Neural crest cell (in vitro differentiated cells): ENCODE data around the gene ABCG1. TPM values are rescaled to one million over a fixed set of nuclear protein-coding genes. Genes with fewer than 3 reads are reported as not detected.

Experiments
- DNase-seq: peaks from one replicate; pipeline ENCODE4 v3.0.0; 2021; ENCODE audit warnings: low read depth, mixed read lengths, low spot score
- H3K27ac Mint-ChIP-seq: one replicate; pipeline ENCODE4 v1.8.0; 2021; ENCODE audit warnings: mild to moderate bottlenecking, mixed read lengths; ENCODE audit not compliant: unreplicated experiment
- H3K27me3 Mint-ChIP-seq: 2 replicates; pipeline ENCODE4 v1.8.0; 2021; ENCODE audit warnings: low read depth, mild to moderate bottlenecking, mixed read lengths
- H3K36me3 Mint-ChIP-seq: 2 replicates; pipeline ENCODE4 v1.8.0; 2021; ENCODE audit warnings: low read depth, mild to moderate bottlenecking, mixed read lengths
- H3K4me1 Mint-ChIP-seq: 2 replicates; pipeline ENCODE4 v1.8.0; 2021; ENCODE audit warnings: mixed read lengths
- H3K4me3 Mint-ChIP-seq: one replicate; pipeline ENCODE4 v1.8.0; 2021; ENCODE audit warnings: mild to moderate bottlenecking, mixed read lengths
- H3K9me3 Mint-ChIP-seq: 2 replicates; pipeline ENCODE4 v1.8.0; 2021; ENCODE audit warnings: mixed read lengths
- CTCF ChIP-seq: fragments of 200-600 bp; sonication (generic); conservative IDR thresholded peaks from 2 replicates; pipeline ENCODE4 v1.5.0; 2021; ENCODE audit warnings: antibody characterized with exemption, mild to moderate bottlenecking
- total RNA-seq: library from RNA; stranded (reverse); gene quantifications from 2 replicates; pipeline ENCODE4 v1.2.1, GENCODE V29; 2021

The ABCG1 gene
- total RNA-seq, 1 donor from 2014 or later, result 3.3 TPM

- H3K36me3 Mint-ChIP-seq, result no peaks in the 10 kb centered on the region
- DNase-seq, result no peak
- H3K4me3 Mint-ChIP-seq, result no peak overlapping the region
- H3K9me3 Mint-ChIP-seq, result no peaks in the 10 kb centered on the region
- peaks cover 2% of the 10 kb centered on the region for H3K27me3 Mint-ChIP-seq
- H3K27ac Mint-ChIP-seq, result peak overlapping the region; percentile 3
- no peak for TF ChIP-seq CTCF
- H3K4me1 Mint-ChIP-seq, result peaks cover 32% of the 10 kb centered on the region
Measured at GRCh38 chr21:42254651-42255601, 36.0 kb downstream of the ABCG1 start.

DNA sequence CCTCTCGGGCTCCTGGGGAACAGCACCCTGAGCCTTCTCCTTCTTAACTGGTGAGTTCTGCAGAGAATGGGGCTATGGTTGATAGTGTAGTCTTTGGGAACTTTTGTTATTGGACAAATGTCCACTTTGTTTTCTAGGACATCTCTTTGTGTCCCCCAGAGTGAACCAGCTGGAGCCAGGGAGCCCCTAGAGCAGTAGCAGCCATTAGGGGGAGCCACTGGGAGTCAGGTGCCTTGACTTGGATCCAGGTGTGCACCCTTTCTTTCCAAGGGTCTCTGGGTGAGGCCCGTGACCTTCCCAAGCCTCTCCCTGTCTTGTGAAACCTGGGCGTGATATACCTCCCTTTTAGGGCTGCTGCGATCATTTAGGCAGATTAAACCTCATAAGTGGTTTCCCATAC is 36.9 kb downstream of the ABCG1 start:
- TF ChIP-seq CTCF, result no peak
- no peak overlapping the region for H3K4me3 Mint-ChIP-seq
- no peaks in the 10 kb centered on the region for H3K36me3 Mint-ChIP-seq
- no peaks in the 10 kb centered on the region for H3K9me3 Mint-ChIP-seq
- peaks cover 32% of the 10 kb centered on the region for H3K4me1 Mint-ChIP-seq
- peaks cover 2% of the 10 kb centered on the region for H3K27me3 Mint-ChIP-seq
- peak overlapping the region; percentile 4 for H3K27ac Mint-ChIP-seq
- no peak for DNase-seq

GRCh38 chr21:42256316-42256715 is 37.4 kb downstream of the ABCG1 start:
- Mint-ChIP-seq H3K27ac (no peak overlapping the region), H3K9me3 (no peaks in the 10 kb centered on the region), H3K27me3 (peaks cover 2% of the 10 kb centered on the region), H3K4me3 (no peak overlapping the region), H3K36me3 (no peaks in the 10 kb centered on the region), H3K4me1 (peaks cover 34% of the 10 kb centered on the region)
- no peak for TF ChIP-seq CTCF
- no peak for DNase-seq

- Mint-ChIP-seq H3K4me3 (no peak overlapping the region), H3K27ac (no peak overlapping the region), H3K9me3 (no peaks in the 10 kb centered on the region), H3K27me3 (peaks cover under 1% of the 10 kb centered on the region), H3K4me1 (peaks cover 43% of the 10 kb centered on the region), H3K36me3 (no peaks in the 10 kb centered on the region)
- TF ChIP-seq CTCF, result no peak
- no peak for DNase-seq
Measured at GRCh38 chr21:42257091-42257765, 38.3 kb downstream of the ABCG1 start.

GRCh38 chr21:42258150-42258884 is 39.4 kb downstream of the ABCG1 start:
- peak; percentile 78 for TF ChIP-seq CTCF

More at GRCh38 chr21:42258150-42258884, 39.4 kb downstream of the ABCG1 start:
- peak; percentile 70 for DNase-seq
- Mint-ChIP-seq H3K9me3 (no peaks in the 10 kb centered on the region), H3K4me3 (no peak overlapping the region), H3K27ac (no peak overlapping the region), H3K4me1 (peaks cover 43% of the 10 kb centered on the region), H3K36me3 (no peaks in the 10 kb centered on the region), H3K27me3 (no peaks in the 10 kb centered on the region)
